HG02840 (cell line): Measurements from ENCODE around the gene KLHL24.
"Not testable (repeated sequence)": the region's sequence is repeated elsewhere in the genome, so short reads cannot be mapped to it uniquely, and the experiment has no call there.

Experiments used
- ATAC-seq: cut with Tn5 transposase; IDR thresholded peaks from one replicate; pipeline ENCODE4 v1.9.1; 2021; ENCODE audit warnings: mild to moderate bottlenecking, moderate library complexity, moderate number of reproducible peaks; ENCODE audit not compliant: unreplicated experiment, low FRiP score

The KLHL24 gene

GRCh38 chr3:183692436-183692835 is 57.0 kb downstream of the KLHL24 start:
- no peak for ATAC-seq

- no peak for ATAC-seq
Observed at GRCh38 chr3:183695569-183696364, 60.3 kb downstream of the KLHL24 start.

- ATAC-seq = no peak
Observed at GRCh38 chr3:183697123-183697609, 61.7 kb downstream of the KLHL24 start.

GRCh38 chr3:183697610-183698317 is 62.3 kb downstream of the KLHL24 start, which contains the start of gene YEATS2:
Gene YEATS2, plus strand, starts transcription at chr3:183697797. Its CDS starts 17,366 bp downstream, at chr3:183715163.
- ATAC-seq = peak; percentile 72

GRCh38 chr3:183698318-183698751 is 62.9 kb downstream of the KLHL24 start:
- peak; percentile 21 for ATAC-seq

GRCh38 chr3:183698756-183699155 is 63.3 kb downstream of the KLHL24 start:
- ATAC-seq = no peak

- no peak for ATAC-seq
Observed at GRCh38 chr3:183699238-183699947, 64.0 kb downstream of the KLHL24 start.

GRCh38 chr3:183701744-183702143 is 66.3 kb downstream of the KLHL24 start:
- ATAC-seq = no peak

GRCh38 chr3:183703892-183704291 is 68.5 kb downstream of the KLHL24 start:
- ATAC-seq = not testable (repeated sequence)

GRCh38 chr3:183710231-183710630 is 74.8 kb downstream of the KLHL24 start:
- no peak for ATAC-seq

- no peak for ATAC-seq
Observed at GRCh38 chr3:183711516-183711915, 76.1 kb downstream of the KLHL24 start.

- no peak for ATAC-seq
Observed at GRCh38 chr3:183714622-183715021, 79.2 kb downstream of the KLHL24 start.

- ATAC-seq = no peak
Observed at GRCh38 chr3:183718012-183718411, 82.6 kb downstream of the KLHL24 start.

GRCh38 chr3:183725387-183725786 is 90.0 kb downstream of the KLHL24 start:
- ATAC-seq = no peak

GRCh38 chr3:183728204-183728603 is 92.8 kb downstream of the KLHL24 start:
- no peak for ATAC-seq

- ATAC-seq = no peak
Observed at GRCh38 chr3:183730361-183730760, 94.9 kb downstream of the KLHL24 start.

GRCh38 chr3:183731611-183732010 is 96.2 kb downstream of the KLHL24 start:
- ATAC-seq = no peak

- no peak for ATAC-seq
Observed at GRCh38 chr3:183733553-183733952, 98.1 kb downstream of the KLHL24 start.
